H1 (cell line): ENCODE data around the gene PPARD. TPM values are rescaled to one million over a fixed set of nuclear protein-coding genes. Genes with fewer than 3 reads are reported as not detected.

Source experiments
- CTCF ChIA-PET: fragments of 300-600 bp; sonication (Branson Sonifier 250); formaldehyde crosslinking; loops from one replicate; lab custom pipeline; 2021; ENCODE audit not compliant: partially characterized antibody; lab: Charles Lee
- POLR2A ChIA-PET: fragments of 300-600 bp; sonication (Branson Sonifier 250); formaldehyde crosslinking; loops from one replicate; lab custom pipeline; 2021; ENCODE audit warnings: inconsistent platforms; ENCODE audit not compliant: partially characterized antibody; lab: Charles Lee
- DNase-seq, 2 experiments: peaks; one replicate each; pipeline versions ENCODE4 v3.0.0 to v3.0.0-alpha.2; 2010 to 2022; ENCODE audit warnings: low spot score in 2 of 2, low read depth in 1 of 2, mixed read lengths in 1 of 2
- FAIRE-seq: peaks from 2 replicates; lab custom pipeline; 2011; peaks lifted over from hg19 to GRCh38; lab: Jason Lieb, UNC
- H2AFZ ChIP-seq: 2 replicates; pipeline ENCODE4 v1.8.1; 2012; ENCODE audit warnings: low read length, inconsistent platforms
- H2AK5ac ChIP-seq: 2 replicates; pipeline ENCODE4 v1.6.1; 2013; ENCODE audit warnings: low read depth, low read length
- H2BK120ac ChIP-seq: replicated peaks from 2 replicates; pipeline ENCODE3; 2013; ENCODE audit warnings: low read depth, low read length, inconsistent platforms
- H2BK12ac ChIP-seq: 2 replicates; pipeline ENCODE4 v1.6.1; 2013; ENCODE audit warnings: low read depth, low read length
- H2BK15ac ChIP-seq: 2 replicates; pipeline ENCODE4 v1.6.1; 2013; ENCODE audit warnings: low read length
- H2BK20ac ChIP-seq: 2 replicates; pipeline ENCODE4 v1.6.1; 2013; ENCODE audit warnings: low read length
- H2BK5ac ChIP-seq: 2 replicates; pipeline ENCODE4 v1.6.1; 2013; ENCODE audit warnings: low read depth, low read length
- H3K14ac ChIP-seq: 2 replicates; pipeline ENCODE4 v1.6.1; 2013; ENCODE audit warnings: inconsistent platforms; ENCODE audit not compliant: insufficient read length
- H3K18ac ChIP-seq: 2 replicates; pipeline ENCODE4 v1.6.1; 2013; ENCODE audit warnings: low read length; ENCODE audit errors: extremely low read depth
- H3K23ac ChIP-seq: 2 replicates; pipeline ENCODE4 v1.6.1; 2013; ENCODE audit warnings: inconsistent platforms; ENCODE audit not compliant: insufficient read length
- H3K23me2 ChIP-seq: 2 replicates; pipeline ENCODE4 v1.6.1; 2013; ENCODE audit warnings: low read depth, low read length
- H3K27ac ChIP-seq: 2 replicates; pipeline ENCODE4 v1.6.1; 2011; ENCODE audit warnings: low read depth, low read length, inconsistent platforms
- H3K27me3 ChIP-seq, 4 experiments: replicated peaks in 1 of 4; 1 replicate in 1 of 4; 2 replicates in 3 of 4; pipeline versions ENCODE4 v1.6.1 to v1.8.1; 2011 to 2013; ENCODE audit warnings: low read length in 3 of 4, mild to moderate bottlenecking in 3 of 4, inconsistent platforms in 2 of 4, mixed read lengths in 2 of 4, moderate library complexity in 1 of 4; ENCODE audit not compliant: control insufficient read depth in 3 of 4, insufficient read depth in 3 of 4; ENCODE audit errors: extremely low read depth in 1 of 4
- H3K36me3 ChIP-seq, 4 experiments: 2 replicates each; pipeline versions ENCODE4 v1.6.1 to v1.8.1; 2011 to 2013; ENCODE audit warnings: mild to moderate bottlenecking in 4 of 4, low read length in 3 of 4, moderate library complexity in 2 of 4, control low read depth in 1 of 4, inconsistent platforms in 1 of 4; ENCODE audit not compliant: insufficient read depth in 4 of 4, control insufficient read depth in 2 of 4
- H3K4ac ChIP-seq: replicated peaks from 2 replicates; pipeline ENCODE3; 2013; ENCODE audit warnings: low read length, low read depth, mixed read lengths, inconsistent platforms; ENCODE audit not compliant: insufficient read length
- H3K4me1 ChIP-seq, 4 experiments: replicated peaks in 1 of 4; 1 replicate in 1 of 4; 2 replicates in 3 of 4; pipeline versions ENCODE4 v1.6.1 to v1.8.1; 2011 to 2013; ENCODE audit warnings: low read length in 3 of 4, inconsistent platforms in 2 of 4, mixed read lengths in 1 of 4; ENCODE audit not compliant: insufficient read depth in 4 of 4, control insufficient read depth in 3 of 4
- H3K4me2 ChIP-seq, 2 experiments: 2 replicates each; pipeline versions ENCODE4 v1.6.1 to v1.8.1; 2011 to 2013; ENCODE audit warnings: low read depth in 2 of 2, low read length in 2 of 2, control low read depth in 1 of 2, inconsistent platforms in 1 of 2, mild to moderate bottlenecking in 1 of 2; ENCODE audit not compliant: insufficient read depth in 1 of 2
- H3K4me3 ChIP-seq, 4 experiments: fragments of 200-600, 300-600 bp in 1 of 4; sonication (generic), shearing (Covaris generic), sonication (Bioruptor Twin) in 1 of 4; 2 replicates each; pipeline versions ENCODE4 v1.5.1 to v1.8.1; 2011 to 2016; ENCODE audit warnings: low read length in 4 of 4, low read depth in 3 of 4, control low read depth in 2 of 4, inconsistent platforms in 2 of 4, mild to moderate bottlenecking in 2 of 4, mixed read lengths in 1 of 4, moderate library complexity in 1 of 4; ENCODE audit not compliant: insufficient read depth in 2 of 4; ENCODE audit errors: extremely low read depth in 1 of 4
- H3K56ac ChIP-seq: replicated peaks from 2 replicates; pipeline ENCODE3; 2013; ENCODE audit warnings: low read depth, mild to moderate bottlenecking, mixed read lengths, low read length, inconsistent platforms; ENCODE audit not compliant: insufficient read length
- H3K79me1 ChIP-seq: 2 replicates; pipeline ENCODE4 v1.6.1; 2013; ENCODE audit warnings: low read depth, low read length, control low read depth
- H3K79me2 ChIP-seq, 2 experiments: 2 replicates each; pipeline versions ENCODE4 v1.6.1 to v1.8.1; 2012 to 2013; ENCODE audit warnings: low read length in 2 of 2, mild to moderate bottlenecking in 2 of 2, inconsistent platforms in 1 of 2; ENCODE audit not compliant: insufficient read depth in 2 of 2, control insufficient read depth in 1 of 2
- H3K9ac ChIP-seq, 4 experiments: replicated peaks in 1 of 4; 1 replicate in 1 of 4; 2 replicates in 3 of 4; pipeline versions ENCODE4 v1.6.1 to v1.8.1; 2011 to 2013; ENCODE audit warnings: low read depth in 3 of 4, low read length in 3 of 4, control low read depth in 2 of 4, mild to moderate bottlenecking in 2 of 4, moderate library complexity in 2 of 4, inconsistent platforms in 1 of 4; ENCODE audit errors: extremely low read depth in 1 of 4
- H3K9me3 ChIP-seq, 2 experiments: 2 replicates each; pipeline versions ENCODE4 v1.6.1 to v1.8.1; 2012 to 2013; ENCODE audit warnings: mild to moderate bottlenecking in 2 of 2, moderate library complexity in 2 of 2, control low read depth in 1 of 2, inconsistent platforms in 1 of 2, low read depth in 1 of 2, low read length in 1 of 2, mixed read lengths in 1 of 2; ENCODE audit not compliant: insufficient read depth in 2 of 2
- H4K20me1 ChIP-seq, 2 experiments: replicated peaks in 1 of 2; 2 replicates each; pipeline versions ENCODE3 to v1.8.1; 2011 to 2013; ENCODE audit warnings: inconsistent platforms in 2 of 2, low read length in 2 of 2, mild to moderate bottlenecking in 1 of 2; ENCODE audit not compliant: insufficient read depth in 2 of 2, control insufficient read depth in 1 of 2
- H4K5ac ChIP-seq: 2 replicates; pipeline ENCODE4 v1.6.1; 2013; ENCODE audit warnings: low read length, low read depth, mixed read lengths, inconsistent platforms; ENCODE audit not compliant: insufficient read length
- H4K8ac ChIP-seq: 2 replicates; pipeline ENCODE4 v1.8.0; 2013; ENCODE audit warnings: mild to moderate bottlenecking, moderate library complexity, low read length, inconsistent platforms; ENCODE audit not compliant: insufficient read depth; ENCODE audit errors: extremely low read depth
- H4K91ac ChIP-seq: replicated peaks from 2 replicates; pipeline ENCODE3; 2013; ENCODE audit warnings: low read length, mixed read lengths, inconsistent platforms; ENCODE audit not compliant: insufficient read length
- CEBPB ChIP-seq: IDR thresholded peaks from 2 replicates; pipeline ENCODE4 v1.6.1; 2012; ENCODE audit warnings: low read depth, low read length
- CREB1 ChIP-seq: IDR thresholded peaks from 2 replicates; pipeline ENCODE4 v1.6.1; 2012; ENCODE audit warnings: inconsistent platforms
- EGR1 ChIP-seq: IDR thresholded peaks from 2 replicates; pipeline ENCODE4 v1.6.1; 2011; ENCODE audit warnings: low read depth, low read length, borderline replicate concordance
- EP300 ChIP-seq, 2 experiments: IDR thresholded peaks; 1 replicate in 1 of 2; 2 replicates in 1 of 2; pipeline ENCODE4 v1.6.1; 2011 to 2012; ENCODE audit warnings: low read depth in 2 of 2, low read length in 2 of 2, mild to moderate bottlenecking in 2 of 2, borderline replicate concordance in 1 of 2, inconsistent platforms in 1 of 2, moderate library complexity in 1 of 2
- FOSL1 ChIP-seq: IDR thresholded peaks from 2 replicates; pipeline ENCODE4 v1.6.1; 2011; ENCODE audit warnings: mild to moderate bottlenecking, low read depth, low read length, moderate library complexity; ENCODE audit not compliant: insufficient read depth
- HDAC6 ChIP-seq: IDR thresholded peaks from one replicate; pipeline ENCODE4 v1.7.1; 2012; ENCODE audit warnings: low read depth, mild to moderate bottlenecking, inconsistent platforms, low read length, moderate library complexity
- JUN ChIP-seq: IDR thresholded peaks from 2 replicates; pipeline ENCODE4 v1.6.1; 2011; ENCODE audit warnings: low read depth, mild to moderate bottlenecking, improper control_type of control experiment, low read length
- KDM1A ChIP-seq: fragments of 200-600, 300-600 bp; sonication (generic); IDR thresholded peaks from 2 replicates; pipeline ENCODE4 v1.7.1; 2016; ENCODE audit warnings: mild to moderate bottlenecking, low read length, borderline replicate concordance
- KDM5A ChIP-seq: fragments of 200-600 bp; IDR thresholded peaks from 2 replicates; pipeline ENCODE4 v1.7.1; 2012; ENCODE audit warnings: mild to moderate bottlenecking, low read length, inconsistent platforms, mixed read lengths
- NANOG ChIP-seq: IDR thresholded peaks from 2 replicates; pipeline ENCODE4 v1.6.1; 2011; ENCODE audit warnings: low read length, low read depth, mild to moderate bottlenecking, inconsistent platforms; ENCODE audit not compliant: insufficient read depth, poor library complexity, severe bottlenecking
- POLR2A ChIP-seq, 2 experiments: IDR thresholded peaks; 1 replicate in 1 of 2; 2 replicates in 1 of 2; pipeline ENCODE4 v1.6.1; 2011; ENCODE audit warnings: low read depth in 2 of 2, low read length in 2 of 2, mild to moderate bottlenecking in 2 of 2; ENCODE audit errors: control extremely low read depth in 1 of 2
- TAF1 ChIP-seq: IDR thresholded peaks from 2 replicates; pipeline ENCODE4 v1.6.1; 2011; ENCODE audit warnings: mild to moderate bottlenecking, low read depth, low read length
- TBP ChIP-seq: IDR thresholded peaks from 2 replicates; pipeline ENCODE4 v1.6.1; 2011; ENCODE audit warnings: low read depth, low read length, improper control_type of control experiment
- YY1 ChIP-seq: IDR thresholded peaks from 2 replicates; pipeline ENCODE4 v1.6.1; 2011; ENCODE audit warnings: low read depth, mild to moderate bottlenecking, low read length
- WGBS, 2 experiments: shearing (Covaris generic) in 1 of 2; methylation state at CpG; one replicate each; pipeline versions ENCODE4 v1.1.6 to v1.1.7; 2013 to 2015; ENCODE audit warnings: low lambda C conversion rate in 2 of 2, mixed read lengths in 2 of 2, inconsistent platforms in 1 of 2, low coverage in 1 of 2, missing lambda C conversion rate in 1 of 2; ENCODE audit not compliant: insufficient replicate concordance in 2 of 2, insufficient coverage in 1 of 2, insufficient read length in 1 of 2; ENCODE audit errors: extremely low coverage in 1 of 2, missing lambda C conversion rate in 1 of 2; 5-methylcytosine and 5-hydroxymethylcytosine counted together
- polyA plus RNA-seq, 7 experiments: library from polyadenylated mRNA; depleted of rRNA in 3 of 7; stranded (reverse) in 5 of 7; unstranded in 2 of 7; fragments of >200 nt in 5 of 7; fragments of 200-250 nt in 2 of 7; gene quantifications; 1 replicate in 5 of 7; 2 replicates in 1 of 7; 4 replicates in 1 of 7; pipeline versions ENCODE4 v1.2.1 to v1.2.3, GENCODE V29; 2011 to 2013; ENCODE audit warnings: missing spikeins in 2 of 7, mixed read lengths in 2 of 7
- total RNA-seq: library from RNA; stranded (reverse); fragmentation: NEBNext Ultra II Directional; extraction: Animal tissue kit (Norgen Biotek cat#: 25700); gene quantifications from 2 replicates; pipeline ENCODE4 v1.2.1, GENCODE V29; 2021

The PPARD gene
- total and polyA plus RNA-seq, 2 of the 8 experiments (the other 6 are each of a cell fraction or from before 2014, with no cell fraction given): 14.6 to 14.9 TPM

DNA sequence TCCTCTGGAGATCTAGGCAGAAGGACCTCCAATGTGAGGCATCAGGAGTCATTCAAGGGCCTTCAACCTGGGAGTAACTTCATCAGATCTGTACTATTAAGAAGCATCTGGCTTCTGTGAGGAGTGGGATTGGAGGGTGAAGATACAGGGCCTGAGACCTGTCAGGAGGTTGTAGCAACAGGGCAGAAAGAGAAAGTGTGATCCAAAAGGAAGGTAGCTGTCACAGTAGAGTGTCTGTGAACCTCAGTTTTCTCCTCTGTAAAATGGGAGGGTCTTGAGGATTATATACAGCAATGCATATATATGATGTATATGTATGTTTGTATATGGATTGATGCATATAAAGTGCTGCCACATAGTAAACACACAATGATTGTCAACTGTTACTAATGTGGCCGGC lies 123.3 kb downstream of the PPARD start:
- Histone ChIP-seq H3K9me3 (no peaks in the 10 kb centered on the region; a peak in 1 of 4 replicates), H3K79me1 (peaks cover 4% of the 10 kb centered on the region; the same call in 1 of the 2 replicates), H2AK5ac (no peak overlapping the region), H4K5ac (no peak overlapping the region), H2AFZ (no peak overlapping the region), H4K20me1 (peaks cover 9 to 15% of the 10 kb centered on the region in 2 experiments), H2BK12ac (no peak overlapping the region), H3K23ac (no peak overlapping the region), H3K56ac (no peak overlapping the region), H2BK15ac (no peak overlapping the region), H2BK20ac (no peak overlapping the region), H3K27ac (no peak overlapping the region), H3K4ac (no peak overlapping the region), H2BK120ac (no peak overlapping the region), H4K8ac (no peak overlapping the region), H3K9ac (no peak overlapping the region), H3K14ac (no peak overlapping the region), H3K36me3 (peaks cover 17 to 33% (median 21%) of the 10 kb centered on the region in 4 experiments), H4K91ac (no peak overlapping the region), H3K4me1 (peaks cover 0 to 8% (median 5%) of the 10 kb centered on the region in 4 experiments; a peak in 5 of 7 replicates), H3K18ac (no peak overlapping the region), H3K27me3 (no peaks in the 10 kb centered on the region; a peak in 1 of 7 replicates), H3K4me3 (no peak overlapping the region), H2BK5ac (no peak overlapping the region), H3K4me2 (no peak overlapping the region), H3K23me2 (peaks cover 13% of the 10 kb centered on the region), H3K79me2 (peaks cover 14 to 25% of the 10 kb centered on the region in 2 experiments)
- ChIA-PET POLR2A (interaction anchor here (0.8 to 30.9 kb wide), 7 partner anchors 8 to 167 kb away, joined by 3 to 1319 read pairs (median 6); partner anchors contain the start of genes DEF6, FANCE and TEAD3), CTCF (interaction anchor here (0.5 to 5.5 kb wide), 17 partner anchors 7 to 173 kb away, joined by 3 to 30 read pairs (median 4); partner anchors contain the start of genes DEF6 and FANCE)
- WGBS, 2 experiments: 76% methylated on average over 1 of the region's 1 CpG; no CpG with 5 or more reads in 1 of the 2 experiments
- FAIRE-seq: no peak
- TF ChIP-seq TBP (no peak), POLR2A (IDR thresholded peaks at IDR 0.05; ENCODE audit: control extremely low read depth in 1 of 2, low read depth in 2 of 2, low read length in 2 of 2) (no peak), NANOG (no peak), CREB1 (no peak), HDAC6 (no peak), CEBPB (no peak), YY1 (no peak), JUN (no peak), TAF1 (no peak), EGR1 (no peak), KDM5A (no peak), FOSL1 (no peak), KDM1A (no peak), EP300 (IDR thresholded peaks at IDR 0.05; ENCODE audit: borderline replicate concordance in 1 of 2, low read depth in 2 of 2, low read length in 2 of 2) (no peak)
- DNase-seq: no peak
